ENCODE data around the gene RNASE13. TPM values are rescaled to one million over a fixed set of nuclear protein-coding genes. Genes with fewer than 3 reads are reported as not detected.

The RNASE13 gene
- total and polyA plus RNA-seq, 2 experiments from 2014 or later: not detected

GRCh38 chr14:21022686-21023085, 11.9 kb downstream of the RNASE13 start (continued):
- TF ChIP-seq ZNF462 (CRISPR knock-in tag; IDR thresholded peaks at IDR 0.05) (no peak), JUNB (IDR thresholded peaks at IDR 0.05; ENCODE audit: unreplicated experiment) (no peak), CTCF (conservative IDR thresholded peaks at IDR 0.05; ENCODE audit: low read depth in 2 of 2) (no peak)

GRCh38 chr14:21020977-21021545, 13.5 kb downstream of the RNASE13 start:
- Histone ChIP-seq H3K4me2 (no peak overlapping the region), H3K36me3 (ENCODE audit: insufficient read depth) (no peaks in the 10 kb centered on the region), H3K27me3 (ENCODE audit: insufficient read depth) (peaks cover 24% of the 10 kb centered on the region), H3K79me2 (replicated peaks; ENCODE audit: insufficient read depth) (no peaks in the 10 kb centered on the region; the same call in 1 of the 2 replicates), H3K4me1 (ENCODE audit: insufficient read depth) (peaks cover 18% of the 10 kb centered on the region), H3F3A (replicated peaks; ENCODE audit: low read depth) (peaks cover 5% of the 10 kb centered on the region; the same call in 1 of the 2 replicates), H4K20me1 (replicated peaks; ENCODE audit: insufficient read depth) (no peaks in the 10 kb centered on the region), H2AFZ (no peak overlapping the region), H3K27ac (ENCODE audit: low read depth) (no peak overlapping the region), H3K9me2 (ENCODE audit: insufficient read depth) (no peaks in the 10 kb centered on the region), H3K4me3 (no peak overlapping the region)
- no peak for ATAC-seq
- peaks cover 25% of the 10 kb centered on the region for H3K27me3 Mint-ChIP-seq (ENCODE audit: insufficient read depth, low read depth, poor library complexity)
- no peaks in the 10 kb centered on the region; the same call in 2 of the 3 replicates for H3K9me3 Mint-ChIP-seq
- peaks cover 19% of the 10 kb centered on the region for H3K36me3 Mint-ChIP-seq (ENCODE audit: low read depth)
- no peak overlapping the region for H3K27ac Mint-ChIP-seq
- H3K4me1 Mint-ChIP-seq: peaks cover 24% of the 10 kb centered on the region
- DNase-seq (ENCODE audit: low spot score): no peak
- no peak overlapping the region for H3K4me3 Mint-ChIP-seq
- TF ChIP-seq STAT1 (IDR thresholded peaks at IDR 0.05; ENCODE audit: unreplicated experiment) (no peak), EZH2 (IDR thresholded peaks at IDR 0.05; ENCODE audit: low read depth, unreplicated experiment) (no peak), ZNF462 (CRISPR knock-in tag; IDR thresholded peaks at IDR 0.05) (no peak), EZH2phosphoT487 (IDR thresholded peaks at IDR 0.05; ENCODE audit: unreplicated experiment) (no peak), NANOG (IDR thresholded peaks at IDR 0.05; ENCODE audit: borderline replicate concordance) (no peak)
